HepG2 (cell line): ENCODE results near the gene SLC2A8. TPM values are rescaled to one million over a fixed set of nuclear protein-coding genes. Genes with fewer than 3 reads are reported as not detected.

Source experiments
- JUN ChIP-seq: sonication (generic); formaldehyde crosslinking; IDR thresholded peaks from 2 replicates; pipeline ENCODE4 v1.4.0; 2020; ENCODE audit warnings: mild to moderate bottlenecking, missing genetic modification reagents
- NR2F1 ChIP-seq, 2 experiments: fragments of 450-650 bp in 1 of 2; formaldehyde crosslinking in 1 of 2; IDR thresholded peaks; 2 replicates each; pipeline versions ENCODE4 v1.5.0 to v1.6.1; 2016 to 2020; ENCODE audit warnings: mild to moderate bottlenecking in 1 of 2, missing compliant biosample characterization in 1 of 2, missing genetic modification reagents in 1 of 2, moderate library complexity in 1 of 2
- PPARG ChIP-seq: conservative IDR thresholded peaks from 2 replicates; pipeline ENCODE4 v1.6.1; 2016; ENCODE audit warnings: missing biosample characterization, missing genetic modification reagents
- RBAK ChIP-seq: sonication (generic); formaldehyde crosslinking; IDR thresholded peaks from 2 replicates; pipeline ENCODE4 v1.5.1; 2020; ENCODE audit warnings: mild to moderate bottlenecking, missing genetic modification reagents
- SNAPC5 ChIP-seq: sonication (generic); formaldehyde crosslinking; IDR thresholded peaks from 2 replicates; pipeline ENCODE4 v1.8.1; 2023; ENCODE audit warnings: mild to moderate bottlenecking, missing genetic modification reagents, borderline replicate concordance
- U2AF1 ChIP-seq: fragments of 200-400 bp; formaldehyde crosslinking; optimal IDR thresholded peaks from 2 replicates; pipeline ENCODE3; 2017; ENCODE audit warnings: mild to moderate bottlenecking, low read depth, low read length
- ZBTB40 ChIP-seq, 2 experiments: fragments of 450-650 bp in 1 of 2; sonication (generic) in 1 of 2; formaldehyde crosslinking in 1 of 2; IDR thresholded peaks; 2 replicates each; pipeline versions ENCODE4 v1.6.1 to v1.8.0; 2016 to 2022; ENCODE audit warnings: antibody characterized with exemption in 1 of 2, mild to moderate bottlenecking in 1 of 2, missing genetic modification reagents in 1 of 2
- ZBTB8A ChIP-seq: sonication (generic); formaldehyde crosslinking; IDR thresholded peaks from 2 replicates; pipeline ENCODE4 v1.4.0; 2020; ENCODE audit warnings: mild to moderate bottlenecking, low read depth, missing genetic modification reagents, borderline replicate concordance
- ZNF44 ChIP-seq: sonication (generic); formaldehyde crosslinking; IDR thresholded peaks from 2 replicates; pipeline ENCODE4 v1.5.1; 2020; ENCODE audit warnings: mild to moderate bottlenecking, missing genetic modification reagents
- ZNF644 ChIP-seq: IDR thresholded peaks from 2 replicates; pipeline ENCODE4 v1.6.1; 2016; ENCODE audit warnings: low read depth
- polyA plus RNA-seq, 8 experiments: library from polyadenylated mRNA; depleted of rRNA in 3 of 8; stranded (reverse) in 7 of 8; unstranded in 1 of 8; fragments of >200 nt; fragmentation: Illumina TruSeq in 4 of 8; extraction: Trizol in 4 of 8; gene quantifications; 2 replicates each; pipeline versions ENCODE4 v1.2.1 to v1.2.3, GENCODE V29; 2011 to 2016; ENCODE audit warnings: low read depth in 4 of 8, missing spikeins in 1 of 8, mixed read lengths in 1 of 8; ENCODE audit not compliant: insufficient read depth in 1 of 8
- total RNA-seq, 5 experiments: library from RNA; depleted of rRNA; stranded (reverse); fragments of >200 nt; fragmentation: Illumina TruSeq; extraction: Trizol; gene quantifications; 2 replicates each; pipeline ENCODE4 v1.2.3, GENCODE V29; 2016; ENCODE audit warnings: low read depth in 1 of 5
- TF ChIP-seq, protein P1 (sequence below): sonication (generic); formaldehyde crosslinking; IDR thresholded peaks from 2 replicates; pipeline ENCODE4 v1.4.0; 2020; ENCODE audit warnings: missing genetic modification reagents, borderline replicate concordance
- TF ChIP-seq, protein P2 (sequence below): sonication (generic); formaldehyde crosslinking; IDR thresholded peaks from 2 replicates; pipeline ENCODE4 v1.5.0; 2020; ENCODE audit warnings: missing genetic modification reagents

Gene SLC2A8
- total and polyA plus RNA-seq, 2 of the 13 experiments (the other 11 are each of a cell fraction or from before 2014, with no cell fraction given) = 22.6 to 48.6 TPM

DNA sequence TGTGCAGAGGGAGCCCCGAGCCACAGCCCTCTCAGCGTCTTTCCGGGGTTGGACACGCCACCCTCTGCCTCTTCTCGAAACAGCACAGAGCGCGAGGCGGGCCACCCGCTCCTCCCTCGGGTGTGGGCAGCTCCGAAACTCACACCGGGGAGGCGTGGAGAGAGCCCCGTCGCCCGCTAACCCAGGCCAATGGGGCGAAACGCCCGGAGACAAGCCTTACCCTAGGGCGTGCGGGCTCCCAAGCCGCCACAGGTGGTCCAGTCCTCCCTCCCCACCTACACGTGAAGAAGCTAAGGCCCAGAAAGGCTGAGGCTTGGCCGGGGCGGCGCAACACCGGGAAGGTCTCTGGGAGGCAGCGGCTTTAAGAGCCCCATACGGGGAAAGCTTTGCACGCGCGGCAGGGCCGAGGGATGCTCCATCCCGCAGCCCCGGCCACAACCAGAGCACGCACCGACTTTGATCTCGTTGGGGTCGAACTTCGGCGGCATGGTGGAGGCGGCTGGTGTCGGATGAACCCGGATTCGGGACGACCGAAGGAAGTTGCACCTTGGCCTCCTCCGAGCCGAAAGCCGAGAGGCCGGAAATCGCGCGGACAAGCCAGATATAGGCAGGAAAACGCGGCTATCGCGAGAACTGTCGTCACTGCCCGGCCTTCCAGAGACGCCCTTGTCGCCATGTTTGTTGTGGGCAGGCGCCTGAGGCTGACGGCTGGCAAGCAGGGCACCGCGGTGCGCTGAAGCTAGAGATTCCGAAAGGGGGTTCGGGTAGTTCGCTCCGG is 54.0 kb downstream of the SLC2A8 start, which contains the start of the genes LRSAM1 and RPL12 (continued):
- no peak for TF ChIP-seq RBAK (CRISPR knock-in tag)
- TF ChIP-seq JUN (CRISPR knock-in tag) = peak; percentile 69; the same call in 1 of the 2 replicates
- TF ChIP-seq SNAPC5 (CRISPR knock-in tag) = no peak
- TF ChIP-seq U2AF1 = peak; percentile 76
- no peak for TF ChIP-seq ZNF644 (CRISPR knock-in tag)
- TF ChIP-seq, protein P1, sequence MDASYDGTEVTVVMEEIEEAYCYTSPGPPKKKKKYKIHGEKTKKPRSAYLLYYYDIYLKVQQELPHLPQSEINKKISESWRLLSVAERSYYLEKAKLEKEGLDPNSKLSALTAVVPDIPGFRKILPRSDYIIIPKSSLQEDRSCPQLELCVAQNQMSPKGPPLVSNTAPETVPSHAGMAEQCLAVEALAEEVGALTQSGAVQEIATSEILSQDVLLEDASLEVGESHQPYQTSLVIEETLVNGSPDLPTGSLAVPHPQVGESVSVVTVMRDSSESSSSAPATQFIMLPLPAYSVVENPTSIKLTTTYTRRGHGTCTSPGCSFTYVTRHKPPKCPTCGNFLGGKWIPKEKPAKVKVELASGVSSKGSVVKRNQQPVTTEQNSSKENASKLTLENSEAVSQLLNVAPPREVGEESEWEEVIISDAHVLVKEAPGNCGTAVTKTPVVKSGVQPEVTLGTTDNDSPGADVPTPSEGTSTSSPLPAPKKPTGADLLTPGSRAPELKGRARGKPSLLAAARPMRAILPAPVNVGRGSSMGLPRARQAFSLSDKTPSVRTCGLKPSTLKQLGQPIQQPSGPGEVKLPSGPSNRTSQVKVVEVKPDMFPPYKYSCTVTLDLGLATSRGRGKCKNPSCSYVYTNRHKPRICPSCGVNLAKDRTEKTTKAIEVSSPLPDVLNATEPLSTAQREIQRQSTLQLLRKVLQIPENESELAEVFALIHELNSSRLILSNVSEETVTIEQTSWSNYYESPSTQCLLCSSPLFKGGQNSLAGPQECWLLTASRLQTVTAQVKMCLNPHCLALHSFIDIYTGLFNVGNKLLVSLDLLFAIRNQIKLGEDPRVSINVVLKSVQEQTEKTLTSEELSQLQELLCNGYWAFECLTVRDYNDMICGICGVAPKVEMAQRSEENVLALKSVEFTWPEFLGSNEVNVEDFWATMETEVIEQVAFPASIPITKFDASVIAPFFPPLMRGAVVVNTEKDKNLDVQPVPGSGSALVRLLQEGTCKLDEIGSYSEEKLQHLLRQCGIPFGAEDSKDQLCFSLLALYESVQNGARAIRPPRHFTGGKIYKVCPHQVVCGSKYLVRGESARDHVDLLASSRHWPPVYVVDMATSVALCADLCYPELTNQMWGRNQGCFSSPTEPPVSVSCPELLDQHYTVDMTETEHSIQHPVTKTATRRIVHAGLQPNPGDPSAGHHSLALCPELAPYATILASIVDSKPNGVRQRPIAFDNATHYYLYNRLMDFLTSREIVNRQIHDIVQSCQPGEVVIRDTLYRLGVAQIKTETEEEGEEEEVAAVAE (CRISPR knock-in tag) = peak; percentile 75
- no peak for TF ChIP-seq ZNF44 (CRISPR knock-in tag)
- TF ChIP-seq NR2F1 (CRISPR knock-in tag; IDR thresholded peaks at IDR 0.05) = no peak
- 0 out of 2 replicates have a peak, but pooled peaks have one; percentile 84 for TF ChIP-seq ZBTB8A (CRISPR knock-in tag)
- TF ChIP-seq, protein P2, sequence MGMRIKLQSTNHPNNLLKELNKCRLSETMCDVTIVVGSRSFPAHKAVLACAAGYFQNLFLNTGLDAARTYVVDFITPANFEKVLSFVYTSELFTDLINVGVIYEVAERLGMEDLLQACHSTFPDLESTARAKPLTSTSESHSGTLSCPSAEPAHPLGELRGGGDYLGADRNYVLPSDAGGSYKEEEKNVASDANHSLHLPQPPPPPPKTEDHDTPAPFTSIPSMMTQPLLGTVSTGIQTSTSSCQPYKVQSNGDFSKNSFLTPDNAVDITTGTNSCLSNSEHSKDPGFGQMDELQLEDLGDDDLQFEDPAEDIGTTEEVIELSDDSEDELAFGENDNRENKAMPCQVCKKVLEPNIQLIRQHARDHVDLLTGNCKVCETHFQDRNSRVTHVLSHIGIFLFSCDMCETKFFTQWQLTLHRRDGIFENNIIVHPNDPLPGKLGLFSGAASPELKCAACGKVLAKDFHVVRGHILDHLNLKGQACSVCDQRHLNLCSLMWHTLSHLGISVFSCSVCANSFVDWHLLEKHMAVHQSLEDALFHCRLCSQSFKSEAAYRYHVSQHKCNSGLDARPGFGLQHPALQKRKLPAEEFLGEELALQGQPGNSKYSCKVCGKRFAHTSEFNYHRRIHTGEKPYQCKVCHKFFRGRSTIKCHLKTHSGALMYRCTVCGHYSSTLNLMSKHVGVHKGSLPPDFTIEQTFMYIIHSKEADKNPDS = peak; percentile 62; the same call in 1 of the 2 replicates
- no peak for TF ChIP-seq ZBTB40 (IDR thresholded peaks at IDR 0.05)
- peak; percentile 81 for TF ChIP-seq ZBTB40 (CRISPR knock-in tag; IDR thresholded peaks at IDR 0.05)
- no peak for TF ChIP-seq PPARG (CRISPR knock-in tag)
